Activated CD8-positive, alpha-beta memory T cell treated with anti-CD3 and anti-CD28 coated beads, Interleukin-2, amount 10 ng/mL, durations not matched to agents 7 days and 5 days (primary cell): ENCODE data around the gene MBD3L2B. TPM values are rescaled to one million over a fixed set of nuclear protein-coding genes. Genes with fewer than 3 reads are reported as not detected.

Experiments used
- ATAC-seq: fragments of 150-1000 bp; cut with Tn5 transposase; one replicate; pipeline ENCODE4 v1.10.0; 2021; ENCODE audit warnings: moderate library complexity
- CTCF ChIA-PET: fragments of 350-600 bp; sonication (Branson Sonifier 250); formaldehyde crosslinking; loops from one replicate; lab custom pipeline; 2021; ENCODE audit warnings: antibody characterized with exemption; lab: Charles Lee
- DNase-seq: peaks from one replicate; pipeline ENCODE4 v3.0.0-alpha.2; 2020
- H3K27ac Mint-ChIP-seq: one replicate; pipeline ENCODE4 v1.8.0; 2021; ENCODE audit warnings: mild to moderate bottlenecking, mixed read lengths
- H3K27me3 Mint-ChIP-seq: one replicate; pipeline ENCODE4 v1.8.0; 2021; ENCODE audit warnings: mixed read lengths
- H3K36me3 Mint-ChIP-seq: one replicate; pipeline ENCODE4 v1.8.0; 2021; ENCODE audit warnings: mild to moderate bottlenecking, mixed read lengths
- H3K4me1 Mint-ChIP-seq: one replicate; pipeline ENCODE4 v1.8.0; 2021; ENCODE audit warnings: mixed read lengths
- H3K4me3 Mint-ChIP-seq: one replicate; pipeline ENCODE4 v1.8.0; 2021; ENCODE audit warnings: mild to moderate bottlenecking, moderate library complexity, mixed read lengths
- H3K9me3 Mint-ChIP-seq: one replicate; pipeline ENCODE4 v1.8.0; 2022; ENCODE audit warnings: low read depth, mixed read lengths
- total RNA-seq, 2 experiments: library from RNA; stranded (reverse); gene quantifications; one replicate each; pipeline ENCODE4 v1.2.3, GENCODE V29; 2021

MBD3L2B gene
- total RNA-seq, 2 experiments from 2014 or later = not detected

GRCh38 chr19:7000816-7001215 is 20.4 kb downstream of the MBD3L2B start:
- DNase-seq (no peak), ATAC-seq (no peak)
- Mint-ChIP-seq H3K9me3 (peaks cover under 1% of the 10 kb centered on the region), H3K4me3 (no peak overlapping the region), H3K4me1 (peaks cover 2% of the 10 kb centered on the region), H3K27me3 (peaks cover 6% of the 10 kb centered on the region), H3K27ac (no peak overlapping the region), H3K36me3 (no peaks in the 10 kb centered on the region)
- CTCF ChIA-PET = interaction anchor here (0.8 to 1.2 kb wide), 3 partner anchors 58 to 137 kb away, joined by 3 to 4 read pairs (median 3); no protein-coding TSS in a partner anchor

GRCh38 chr19:7000333-7000732 is 20.9 kb downstream of the MBD3L2B start:
- H3K36me3 Mint-ChIP-seq = peaks cover under 1% of the 10 kb centered on the region
- no peak overlapping the region for H3K4me3 Mint-ChIP-seq
- ATAC-seq (no peak), DNase-seq (no peak)
- CTCF ChIA-PET = interaction anchor here (1.2 kb wide), 1 partner anchor 58 kb away, joined by 3 read pairs; no protein-coding TSS in a partner anchor
- H3K4me1 Mint-ChIP-seq = peaks cover 2% of the 10 kb centered on the region
- no peak overlapping the region for H3K27ac Mint-ChIP-seq
- peaks cover 3% of the 10 kb centered on the region for H3K9me3 Mint-ChIP-seq
- peaks cover 6% of the 10 kb centered on the region for H3K27me3 Mint-ChIP-seq

- ATAC-seq = no peak
- Mint-ChIP-seq H3K4me3 (no peak overlapping the region), H3K4me1 (peaks cover 2% of the 10 kb centered on the region), H3K9me3 (peaks cover 7% of the 10 kb centered on the region), H3K27me3 (peaks cover 6% of the 10 kb centered on the region), H3K36me3 (peaks cover 3% of the 10 kb centered on the region), H3K27ac (no peak overlapping the region)
- CTCF ChIA-PET = interaction anchor here (1.2 kb wide), 1 partner anchor 57 kb away, joined by 3 read pairs; no protein-coding TSS in a partner anchor
- no peak for DNase-seq
Observed at GRCh38 chr19:6999933-7000332, 21.3 kb downstream of the MBD3L2B start.

DNA sequence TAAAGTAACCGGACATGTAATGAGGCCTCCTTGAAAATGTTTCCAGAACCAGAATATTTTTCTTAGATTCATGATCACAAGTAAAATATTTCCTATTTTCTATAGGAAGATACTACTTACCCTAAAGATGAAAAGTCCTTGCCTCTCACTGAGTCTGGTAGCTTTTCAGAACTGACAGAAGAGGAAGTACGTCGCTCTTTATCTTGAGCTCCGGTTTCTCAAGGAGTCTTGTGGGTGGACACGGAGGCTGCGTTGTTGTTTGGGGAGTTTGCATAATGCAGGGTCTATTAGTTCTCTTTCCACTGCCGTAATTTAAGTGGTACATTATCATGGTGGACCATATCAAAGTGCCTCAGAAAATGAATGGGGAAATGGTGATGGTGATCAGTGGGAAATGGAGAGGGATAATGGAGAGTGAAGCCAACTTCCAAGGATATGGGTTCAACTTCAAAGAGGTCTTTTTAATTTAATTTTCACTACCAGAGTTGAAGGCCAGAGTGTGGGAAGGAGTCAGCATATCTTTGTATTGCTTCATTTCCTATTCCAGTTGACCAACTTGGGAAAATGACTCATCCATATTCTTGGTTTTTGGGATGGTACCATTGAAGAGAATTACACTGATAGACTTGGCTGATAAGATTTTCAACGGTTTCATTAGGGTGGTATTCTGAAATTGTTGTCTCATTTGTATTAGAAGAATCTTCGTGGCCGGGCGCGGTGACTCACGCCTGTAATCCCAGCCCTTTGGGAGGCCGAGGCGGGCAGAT is 23.4 kb downstream of the MBD3L2B start:
- H3K27me3 Mint-ChIP-seq = peaks cover 6% of the 10 kb centered on the region
- ATAC-seq = no peak
- H3K4me3 Mint-ChIP-seq = no peak overlapping the region

DNA sequence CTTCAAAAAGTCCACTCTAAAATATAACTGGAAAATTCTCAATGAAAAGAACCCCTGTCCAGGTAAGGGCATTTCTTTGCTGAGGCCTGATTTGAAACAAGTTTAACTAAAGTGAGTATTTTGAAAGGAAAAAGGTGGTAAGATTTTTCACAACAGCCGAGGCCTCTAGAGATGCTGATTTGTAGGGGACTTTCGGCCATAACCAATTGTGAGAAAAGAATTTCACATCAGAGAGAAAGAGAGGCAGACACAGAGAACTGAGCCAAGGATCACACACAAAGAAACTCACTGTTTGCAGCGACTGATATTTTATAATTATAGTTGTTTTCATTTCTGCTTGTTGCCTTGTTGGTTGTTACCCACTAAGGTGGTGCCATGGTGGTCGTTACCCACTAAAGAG is 24.4 kb downstream of the MBD3L2B start:
- CTCF ChIA-PET = no interaction called here
- no peaks in the 10 kb centered on the region for H3K4me1 Mint-ChIP-seq

More for the DNA sequence above, 23.4 kb downstream of the MBD3L2B start:
- no peak overlapping the region for H3K27ac Mint-ChIP-seq
- CTCF ChIA-PET = interaction anchor here (0.7 kb wide), 1 partner anchor 953 kb away, joined by 3 read pairs; no protein-coding TSS in a partner anchor
- peaks cover 3% of the 10 kb centered on the region for H3K36me3 Mint-ChIP-seq
- DNase-seq = no peak
- H3K9me3 Mint-ChIP-seq = peaks cover 9% of the 10 kb centered on the region
- no peaks in the 10 kb centered on the region for H3K4me1 Mint-ChIP-seq

DNA sequence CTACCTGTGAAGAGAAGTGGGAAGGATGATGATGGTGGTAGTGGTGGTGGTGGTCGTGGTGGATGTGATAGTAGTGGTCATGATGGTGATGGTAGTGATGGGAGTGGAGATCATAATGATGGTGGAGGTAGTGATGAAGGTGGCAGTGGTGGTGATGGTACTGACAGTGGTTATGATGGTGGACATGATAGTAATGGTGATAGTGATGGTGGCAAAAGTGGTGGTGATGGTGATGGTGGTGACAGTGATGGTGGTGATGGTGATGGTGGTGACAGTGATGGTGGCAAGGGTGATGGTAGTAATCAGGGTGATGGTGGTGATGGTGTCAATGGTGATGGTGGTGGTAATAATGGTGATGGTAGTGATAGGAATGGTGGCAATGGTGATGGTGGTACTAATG is 26.2 kb downstream of the MBD3L2B start:
- no peak for ATAC-seq
- CTCF ChIA-PET = no interaction called here
- no peak overlapping the region for H3K4me3 Mint-ChIP-seq

More for the DNA sequence above, 24.4 kb downstream of the MBD3L2B start:
- H3K27me3 Mint-ChIP-seq = peaks cover 4% of the 10 kb centered on the region
- H3K4me3 Mint-ChIP-seq = no peak overlapping the region
- peaks cover 9% of the 10 kb centered on the region for H3K9me3 Mint-ChIP-seq
- DNase-seq (no peak), ATAC-seq (no peak)
- H3K27ac Mint-ChIP-seq = no peak overlapping the region
- peaks cover 3% of the 10 kb centered on the region for H3K36me3 Mint-ChIP-seq

GRCh38 chr19:6988257-6988656 is 33.0 kb downstream of the MBD3L2B start:
- H3K27ac Mint-ChIP-seq = no peak overlapping the region
- CTCF ChIA-PET = no interaction called here
- no peaks in the 10 kb centered on the region for H3K4me1 Mint-ChIP-seq
- ATAC-seq (no peak), DNase-seq (no peak)
- peaks cover 17% of the 10 kb centered on the region for H3K9me3 Mint-ChIP-seq
- no peaks in the 10 kb centered on the region for H3K27me3 Mint-ChIP-seq
- H3K36me3 Mint-ChIP-seq = peaks cover 9% of the 10 kb centered on the region
- H3K4me3 Mint-ChIP-seq = no peak overlapping the region

More for the DNA sequence above, 26.2 kb downstream of the MBD3L2B start:
- peaks cover 3% of the 10 kb centered on the region for H3K36me3 Mint-ChIP-seq
- DNase-seq = no peak
- H3K27ac Mint-ChIP-seq = peak overlapping the region; percentile 2
- H3K27me3 Mint-ChIP-seq = no peaks in the 10 kb centered on the region
- peaks cover 9% of the 10 kb centered on the region for H3K9me3 Mint-ChIP-seq
- no peaks in the 10 kb centered on the region for H3K4me1 Mint-ChIP-seq

GRCh38 chr19:6987850-6988249 is 33.4 kb downstream of the MBD3L2B start:
- CTCF ChIA-PET = no interaction called here
- DNase-seq (no peak), ATAC-seq (no peak)
- Mint-ChIP-seq H3K4me3 (no peak overlapping the region), H3K36me3 (peaks cover 9% of the 10 kb centered on the region), H3K27ac (no peak overlapping the region), H3K4me1 (no peaks in the 10 kb centered on the region), H3K27me3 (no peaks in the 10 kb centered on the region), H3K9me3 (peaks cover 20% of the 10 kb centered on the region)

DNA sequence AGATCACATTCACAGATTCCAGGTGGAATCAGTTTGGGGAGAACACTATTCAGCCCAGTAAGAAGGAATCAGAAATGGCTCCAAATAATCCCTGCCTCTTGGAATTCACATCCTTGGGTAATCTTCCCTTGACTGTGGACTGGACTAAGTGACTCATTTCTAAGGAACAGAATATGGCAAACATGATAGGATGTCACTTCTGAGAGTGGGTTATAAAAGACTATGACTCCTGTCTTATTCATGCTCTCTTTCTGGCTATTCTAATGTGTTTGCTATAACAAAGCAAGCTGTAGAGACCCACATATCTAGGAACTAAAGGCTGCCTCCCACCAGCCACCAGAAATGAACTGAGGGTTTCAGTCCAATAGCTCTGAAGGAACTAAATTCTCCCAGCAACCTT is 37.8 kb downstream of the MBD3L2B start:
- CTCF ChIA-PET = no interaction called here

GRCh38 chr19:6979399-6979798 is 41.8 kb downstream of the MBD3L2B start:
- DNase-seq = no peak
- H3K27me3 Mint-ChIP-seq = peaks cover 3% of the 10 kb centered on the region
- H3K4me1 Mint-ChIP-seq = peaks cover 2% of the 10 kb centered on the region
- CTCF ChIA-PET = no interaction called here
- no peak overlapping the region for H3K27ac Mint-ChIP-seq
- no peak overlapping the region for H3K4me3 Mint-ChIP-seq
- peaks cover 4% of the 10 kb centered on the region for H3K36me3 Mint-ChIP-seq
- ATAC-seq = no peak
- H3K9me3 Mint-ChIP-seq = peaks cover 17% of the 10 kb centered on the region

More for the DNA sequence above, 37.8 kb downstream of the MBD3L2B start:
- no peak overlapping the region for H3K4me3 Mint-ChIP-seq
- DNase-seq (no peak), ATAC-seq (no peak)
- H3K36me3 Mint-ChIP-seq = peaks cover 9% of the 10 kb centered on the region
- H3K27me3 Mint-ChIP-seq = no peaks in the 10 kb centered on the region
- no peak overlapping the region for H3K27ac Mint-ChIP-seq
- H3K9me3 Mint-ChIP-seq = peaks cover 22% of the 10 kb centered on the region
- H3K4me1 Mint-ChIP-seq = peaks cover 2% of the 10 kb centered on the region

DNA sequence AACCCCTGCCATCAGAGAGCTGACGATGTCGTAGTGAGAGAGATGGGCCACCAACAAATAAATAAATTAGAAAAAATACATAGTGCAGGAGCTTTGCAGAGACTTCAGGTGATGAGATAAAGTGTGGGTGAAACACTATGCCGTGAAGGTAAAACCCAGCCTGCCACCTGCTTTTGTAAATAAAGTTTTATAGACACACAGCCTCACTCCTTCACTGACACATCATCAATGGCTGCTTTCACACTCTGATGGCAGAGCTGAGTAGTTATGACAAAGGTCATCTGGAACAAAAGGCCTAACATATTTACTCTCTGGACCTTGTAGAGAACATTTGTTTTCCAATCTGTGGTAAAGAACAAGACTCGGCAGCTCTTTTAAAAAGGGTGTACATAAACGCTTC is 45.0 kb downstream of the MBD3L2B start:
- H3K36me3 Mint-ChIP-seq = peaks cover 3% of the 10 kb centered on the region

DNA sequence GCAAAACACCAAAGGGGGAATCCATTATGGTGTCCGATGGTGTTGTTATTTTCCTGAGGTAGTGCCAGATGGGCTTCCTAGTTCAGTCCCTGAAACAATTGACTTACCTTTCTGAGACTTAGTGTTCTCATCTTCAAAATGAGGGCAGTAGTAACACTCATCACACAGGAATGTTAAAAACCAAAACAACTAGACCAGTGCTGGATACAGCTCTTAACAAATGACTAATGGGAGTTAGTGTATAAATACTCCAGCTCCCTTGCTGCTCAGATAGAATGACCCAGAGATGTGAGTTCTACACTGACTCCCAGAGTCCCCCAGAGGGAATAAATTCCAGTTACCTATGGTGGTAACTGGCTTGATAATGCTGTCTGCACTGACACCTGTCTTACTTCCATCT is 49.9 kb downstream of the MBD3L2B start:
- peaks cover 2% of the 10 kb centered on the region for H3K36me3 Mint-ChIP-seq
- no peak for ATAC-seq
- no peak for DNase-seq
- CTCF ChIA-PET = no interaction called here
- no peak overlapping the region for H3K27ac Mint-ChIP-seq
- H3K9me3 Mint-ChIP-seq = no peaks in the 10 kb centered on the region
- peaks cover 7% of the 10 kb centered on the region for H3K27me3 Mint-ChIP-seq
- H3K4me3 Mint-ChIP-seq = no peak overlapping the region
- H3K4me1 Mint-ChIP-seq = peaks cover 3% of the 10 kb centered on the region

More for the DNA sequence above, 45.0 kb downstream of the MBD3L2B start:
- Mint-ChIP-seq H3K4me1 (peaks cover 2% of the 10 kb centered on the region), H3K27ac (no peak overlapping the region), H3K27me3 (peaks cover 9% of the 10 kb centered on the region), H3K4me3 (no peak overlapping the region), H3K9me3 (peaks cover 9% of the 10 kb centered on the region)
- no peak for ATAC-seq
- CTCF ChIA-PET = interaction anchor here (1.7 to 3.0 kb wide), 2 partner anchors 9 to 12 kb away, joined by 4 to 14 read pairs; no protein-coding TSS in a partner anchor
- DNase-seq = no peak

GRCh38 chr19:6970443-6970842 is 50.8 kb downstream of the MBD3L2B start:
- no peak for DNase-seq
- CTCF ChIA-PET = no interaction called here
- Mint-ChIP-seq H3K4me3 (no peak overlapping the region), H3K27ac (no peak overlapping the region), H3K27me3 (peaks cover 7% of the 10 kb centered on the region), H3K36me3 (peaks cover 2% of the 10 kb centered on the region), H3K9me3 (no peaks in the 10 kb centered on the region), H3K4me1 (peaks cover 3% of the 10 kb centered on the region)
- no peak for ATAC-seq

- H3K4me1 Mint-ChIP-seq = peaks cover 3% of the 10 kb centered on the region
- H3K27ac Mint-ChIP-seq = no peak overlapping the region
- CTCF ChIA-PET = interaction anchor here (0.9 kb wide), 1 partner anchor 22 kb away, joined by 3 read pairs; no protein-coding TSS in a partner anchor
- DNase-seq (no peak), ATAC-seq (no peak)
- peaks cover 7% of the 10 kb centered on the region for H3K27me3 Mint-ChIP-seq
- peaks cover 2% of the 10 kb centered on the region for H3K36me3 Mint-ChIP-seq
- no peaks in the 10 kb centered on the region for H3K9me3 Mint-ChIP-seq
- no peak overlapping the region for H3K4me3 Mint-ChIP-seq
Observed at GRCh38 chr19:6970021-6970420, 51.2 kb downstream of the MBD3L2B start.
